ENCODE measurements around the gene TLCD3B. TPM values are rescaled to one million over a fixed set of nuclear protein-coding genes. Genes with fewer than 3 reads are reported as not detected.

Gene TLCD3B
- total RNA-seq, 1 experiment from 2014 or later, result 20.9 TPM

- no peaks in the 10 kb centered on the region for H3K4me1 ChIP-seq (ENCODE audit: insufficient read depth, low read length)
- no CpG with 5 or more reads among the region's 20 CpGs for WGBS (ENCODE audit: extremely low coverage, insufficient read length, low lambda C conversion rate)
- H4K8ac ChIP-seq (replicated peaks; ENCODE audit: insufficient read length, low read depth, low read length), result no peak overlapping the region
- H2AFZ ChIP-seq (ENCODE audit: low read length), result no peak overlapping the region
- H2BK20ac ChIP-seq (ENCODE audit: low read depth, low read length, poor library complexity, severe bottlenecking), result no peak overlapping the region
- Mint-ChIP-seq H3K9me3 (no peaks in the 10 kb centered on the region), H3K4me1 (no peaks in the 10 kb centered on the region), H3K36me3 (ENCODE audit: insufficient read depth in 1 of 3, low read depth in 3 of 3) (peaks cover 42 to 84% (median 79%) of the 10 kb centered on the region in 3 experiments), H3K27ac (no peak overlapping the region), H3K27me3 (ENCODE audit: low read depth) (no peaks in the 10 kb centered on the region; the same call in 1 of the 2 replicates), H3K4me3 (no peak overlapping the region)
- no peaks in the 10 kb centered on the region for H3K23me2 ChIP-seq (ENCODE audit: insufficient read length, low read depth, low read length, poor library complexity, severe bottlenecking)
- H3K4ac ChIP-seq (ENCODE audit: low read depth, low read length), result no peak overlapping the region
- no peak overlapping the region for H2BK120ac ChIP-seq (ENCODE audit: low read depth, low read length, poor library complexity, severe bottlenecking)
- no peak for DNase-seq
- TF ChIP-seq CTCF (conservative IDR thresholded peaks at IDR 0.05), result no peak
- no peak overlapping the region for H2BK15ac ChIP-seq (ENCODE audit: low read depth, low read length)
- no peak overlapping the region for H3K56ac ChIP-seq (ENCODE audit: insufficient read length, low read depth, low read length)
- no peak overlapping the region for H3K23ac ChIP-seq (ENCODE audit: insufficient read length, low read depth, low read length)
- no peak overlapping the region for H3K27ac ChIP-seq (ENCODE audit: insufficient read length, low read depth, low read length)
- no peak overlapping the region for H3K9ac ChIP-seq (ENCODE audit: extremely low read depth, insufficient read length, low read length)
- no peak overlapping the region for H2BK12ac ChIP-seq (ENCODE audit: insufficient read length, low read depth, low read length)
- no peak overlapping the region for H3T11ph ChIP-seq (ENCODE audit: low read length)
- no peak overlapping the region for H4K91ac ChIP-seq (ENCODE audit: insufficient read length, low read depth, low read length)
- H3K14ac ChIP-seq (ENCODE audit: insufficient read depth, low read length), result no peak overlapping the region
- no peak overlapping the region for H2BK5ac ChIP-seq (ENCODE audit: insufficient read length, low read length)
- H2AK5ac ChIP-seq (ENCODE audit: insufficient read length, low read length), result no peak overlapping the region
- no peaks in the 10 kb centered on the region for H3K9me3 ChIP-seq (ENCODE audit: control insufficient read depth, low read depth, low read length)
- H3K79me1 ChIP-seq (ENCODE audit: insufficient read depth, low read depth, low read length, poor library complexity, severe bottlenecking), result no peaks in the 10 kb centered on the region
- no peak overlapping the region for H4K5ac ChIP-seq (ENCODE audit: insufficient read length, low read depth, low read length)
- H4K20me1 ChIP-seq (ENCODE audit: control insufficient read depth, insufficient read depth, insufficient read length), result no peaks in the 10 kb centered on the region
- H3K27me3 ChIP-seq (ENCODE audit: insufficient read depth, low read length), result no peaks in the 10 kb centered on the region
- no peaks in the 10 kb centered on the region for H3K79me2 ChIP-seq (ENCODE audit: insufficient read depth, low read length)
- no peak overlapping the region for H3K4me2 ChIP-seq (ENCODE audit: insufficient read depth, insufficient read length, low read length)
- no peak overlapping the region for H3K18ac ChIP-seq (ENCODE audit: insufficient read length, low read depth, low read length)
Measured at GRCh38 chr16:29986231-29986630, 44.8 kb downstream of the TLCD3B start.

Measured in H9 (cell line).